ENCODE data around the gene LRRK1.

DNA sequence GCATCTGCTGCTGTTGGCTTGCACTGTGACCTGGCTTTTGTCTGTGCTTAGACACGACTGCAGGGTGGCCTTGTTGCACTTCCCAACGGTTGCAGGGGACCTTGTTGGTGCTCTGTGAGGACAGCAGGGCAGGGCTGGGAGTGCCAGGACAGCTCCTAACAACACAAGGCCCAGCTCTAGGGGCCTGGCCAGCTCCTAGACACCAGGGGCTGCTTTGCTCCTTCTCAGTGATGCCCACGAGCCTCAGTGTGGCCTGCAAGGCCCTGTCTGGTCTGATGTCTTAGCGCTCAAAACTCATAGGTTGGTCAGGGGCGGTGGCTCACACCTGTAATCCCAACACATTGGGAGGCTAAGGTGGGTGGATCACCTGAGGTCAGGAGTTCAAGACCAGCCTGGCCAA, 183.6 kb downstream of the LRRK1 start:
- TF ChIP-seq, protein P1, sequence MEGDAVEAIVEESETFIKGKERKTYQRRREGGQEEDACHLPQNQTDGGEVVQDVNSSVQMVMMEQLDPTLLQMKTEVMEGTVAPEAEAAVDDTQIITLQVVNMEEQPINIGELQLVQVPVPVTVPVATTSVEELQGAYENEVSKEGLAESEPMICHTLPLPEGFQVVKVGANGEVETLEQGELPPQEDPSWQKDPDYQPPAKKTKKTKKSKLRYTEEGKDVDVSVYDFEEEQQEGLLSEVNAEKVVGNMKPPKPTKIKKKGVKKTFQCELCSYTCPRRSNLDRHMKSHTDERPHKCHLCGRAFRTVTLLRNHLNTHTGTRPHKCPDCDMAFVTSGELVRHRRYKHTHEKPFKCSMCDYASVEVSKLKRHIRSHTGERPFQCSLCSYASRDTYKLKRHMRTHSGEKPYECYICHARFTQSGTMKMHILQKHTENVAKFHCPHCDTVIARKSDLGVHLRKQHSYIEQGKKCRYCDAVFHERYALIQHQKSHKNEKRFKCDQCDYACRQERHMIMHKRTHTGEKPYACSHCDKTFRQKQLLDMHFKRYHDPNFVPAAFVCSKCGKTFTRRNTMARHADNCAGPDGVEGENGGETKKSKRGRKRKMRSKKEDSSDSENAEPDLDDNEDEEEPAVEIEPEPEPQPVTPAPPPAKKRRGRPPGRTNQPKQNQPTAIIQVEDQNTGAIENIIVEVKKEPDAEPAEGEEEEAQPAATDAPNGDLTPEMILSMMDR (conservative IDR thresholded peaks at IDR 0.05 in 1 of 2, IDR thresholded peaks at IDR 0.05 in 1 of 2; ENCODE audit: extremely low read depth in 1 of 2, insufficient read depth in 1 of 2, low read depth in 1 of 2, low read length in 2 of 2) = no peak
- no peak for TF ChIP-seq EZH2 (IDR thresholded peaks at IDR 0.05; ENCODE audit: borderline replicate concordance, low read length)

Measured in mammary epithelial cell (primary cell).